ENCODE measurements around the gene ZNF19. TPM values are rescaled to one million over a fixed set of nuclear protein-coding genes. Genes with fewer than 3 reads are reported as not detected.
A peak's percentile ranks its signal among the peaks of the same experiment; 100 is the strongest.

The ZNF19 gene
- total RNA-seq, 1 donor from 2014 or later: 1.0 TPM

- Histone ChIP-seq H3K27me3 (ENCODE audit: control insufficient read depth in 3 of 3, insufficient read depth in 3 of 3, low read length in 3 of 3) (no peaks in the 10 kb centered on the region), H3K36me3 (ENCODE audit: control insufficient read depth in 3 of 3, insufficient read depth in 3 of 3, low read length in 3 of 3) (peaks cover 82 to 88% (median 87%) of the 10 kb centered on the region in 3 donors), H3K27ac (ENCODE audit: low read depth, low read length) (no peak overlapping the region), H3K9ac (ENCODE audit: low read depth in 1 of 3, low read length in 3 of 3) (no peak overlapping the region), H3K9me3 (ENCODE audit: control insufficient read depth in 3 of 3, low read length in 3 of 3) (peaks cover 29 to 55% (median 30%) of the 10 kb centered on the region in 3 donors), H3K4me3 (ENCODE audit: low read length in 3 of 3) (no peak overlapping the region), H3K4me1 (ENCODE audit: control insufficient read depth in 3 of 3, insufficient read depth in 3 of 3, low read length in 3 of 3) (no peaks in the 10 kb centered on the region)
Measured at GRCh38 chr16:71453036-71453435, 36.1 kb downstream of the ZNF19 start.

GRCh38 chr16:71449020-71449419 lies 40.1 kb downstream of the ZNF19 start:
- Histone ChIP-seq H3K4me3 (ENCODE audit: low read length in 3 of 3) (peak overlapping the region; percentile 25 to 56 (median 34)), H3K27ac (ENCODE audit: low read depth, low read length) (no peak overlapping the region), H3K27me3 (ENCODE audit: control insufficient read depth in 3 of 3, insufficient read depth in 3 of 3, low read length in 3 of 3) (no peaks in the 10 kb centered on the region), H3K9me3 (ENCODE audit: control insufficient read depth in 3 of 3, low read length in 3 of 3) (peaks cover 45 to 64% (median 53%) of the 10 kb centered on the region in 3 donors), H3K9ac (ENCODE audit: low read depth in 1 of 3, low read length in 3 of 3) (no peak overlapping the region), H3K36me3 (ENCODE audit: control insufficient read depth in 3 of 3, insufficient read depth in 3 of 3, low read length in 3 of 3) (peaks cover 61 to 66% (median 64%) of the 10 kb centered on the region in 3 donors), H3K4me1 (ENCODE audit: control insufficient read depth in 3 of 3, insufficient read depth in 3 of 3, low read length in 3 of 3) (no peaks in the 10 kb centered on the region)

- Histone ChIP-seq H3K36me3 (ENCODE audit: control insufficient read depth in 3 of 3, insufficient read depth in 3 of 3, low read length in 3 of 3) (peaks cover 54 to 59% (median 57%) of the 10 kb centered on the region in 3 donors), H3K9ac (ENCODE audit: low read depth in 1 of 3, low read length in 3 of 3) (no peak overlapping the region), H3K27ac (ENCODE audit: low read depth, low read length) (no peak overlapping the region), H3K4me1 (ENCODE audit: control insufficient read depth in 3 of 3, insufficient read depth in 3 of 3, low read length in 3 of 3) (no peaks in the 10 kb centered on the region), H3K4me3 (ENCODE audit: low read length in 3 of 3) (peak overlapping the region; percentile 25 to 56 (median 34)), H3K9me3 (ENCODE audit: control insufficient read depth in 3 of 3, low read length in 3 of 3) (peaks cover 49 to 60% (median 58%) of the 10 kb centered on the region in 3 donors), H3K27me3 (ENCODE audit: control insufficient read depth in 3 of 3, insufficient read depth in 3 of 3, low read length in 3 of 3) (no peaks in the 10 kb centered on the region)
Measured at GRCh38 chr16:71448274-71448866, 40.8 kb downstream of the ZNF19 start.

- H3K27ac ChIP-seq (ENCODE audit: low read depth, low read length): no peak overlapping the region
- no peak overlapping the region for H3K9ac ChIP-seq (ENCODE audit: low read depth in 1 of 3, low read length in 3 of 3)
- peaks cover 0 to 4% (median 0%) of the 10 kb centered on the region in 3 donors for H3K27me3 ChIP-seq (ENCODE audit: control insufficient read depth in 3 of 3, insufficient read depth in 3 of 3, low read length in 3 of 3)
- no peaks in the 10 kb centered on the region for H3K4me1 ChIP-seq (ENCODE audit: control insufficient read depth in 3 of 3, insufficient read depth in 3 of 3, low read length in 3 of 3)
- peaks cover 11 to 13% (median 13%) of the 10 kb centered on the region in 3 donors for H3K36me3 ChIP-seq (ENCODE audit: control insufficient read depth in 3 of 3, insufficient read depth in 3 of 3, low read length in 3 of 3)
- H3K4me3 ChIP-seq (ENCODE audit: low read length in 3 of 3): no peak overlapping the region
- peaks cover 18 to 45% (median 36%) of the 10 kb centered on the region in 3 donors for H3K9me3 ChIP-seq (ENCODE audit: control insufficient read depth in 3 of 3, low read length in 3 of 3)
Measured at GRCh38 chr16:71443714-71444113, 45.4 kb downstream of the ZNF19 start.

DNA sequence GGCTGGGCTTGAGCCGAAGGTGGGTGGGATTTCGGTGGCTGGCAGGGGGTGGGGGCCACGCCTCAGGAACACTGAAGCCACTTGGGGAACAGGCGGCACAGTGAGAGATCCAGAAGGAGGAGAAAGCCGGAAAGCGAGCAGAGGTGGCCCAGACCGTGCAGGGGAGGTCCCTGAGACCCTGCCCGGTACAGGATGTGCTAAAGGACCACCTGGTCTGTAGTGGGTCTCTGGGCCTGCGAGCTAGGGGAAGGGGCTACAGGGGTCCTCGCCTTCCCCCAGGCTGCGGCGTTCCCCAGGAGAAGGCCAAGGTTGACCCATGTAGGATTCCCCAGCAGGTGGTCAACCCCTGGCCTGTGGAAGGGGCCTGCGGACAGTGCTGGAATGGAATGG lies 47.1 kb downstream of the ZNF19 start, which contains the start of gene TLE7:
Gene TLE7 (minus strand): TSS at position 4 of the 390 bp plus-strand sequence. CDS start 8,730 bp downstream, outside the sequence.
- no peak within 1 kb of the TSS for H3K4me3 ChIP-seq (ENCODE audit: low read length in 3 of 3)
- peaks cover 0 to 2% (median under 1%) of the 10 kb centered on the region in 3 donors for H3K36me3 ChIP-seq (ENCODE audit: control insufficient read depth in 3 of 3, insufficient read depth in 3 of 3, low read length in 3 of 3)
- peaks cover 7 to 35% (median 24%) of the 10 kb centered on the region in 3 donors for H3K9me3 ChIP-seq (ENCODE audit: control insufficient read depth in 3 of 3, low read length in 3 of 3)
- H3K27me3 ChIP-seq (ENCODE audit: control insufficient read depth in 3 of 3, insufficient read depth in 3 of 3, low read length in 3 of 3): peaks cover 0 to 9% (median 0%) of the 10 kb centered on the region in 3 donors
- H3K4me1 ChIP-seq (ENCODE audit: control insufficient read depth in 3 of 3, insufficient read depth in 3 of 3, low read length in 3 of 3): no peaks in the 10 kb centered on the region
- no peak within 1 kb of the TSS for H3K9ac ChIP-seq (ENCODE audit: low read depth in 1 of 3, low read length in 3 of 3)
- H3K27ac ChIP-seq (ENCODE audit: low read depth, low read length): no peak within 1 kb of the TSS

DNA sequence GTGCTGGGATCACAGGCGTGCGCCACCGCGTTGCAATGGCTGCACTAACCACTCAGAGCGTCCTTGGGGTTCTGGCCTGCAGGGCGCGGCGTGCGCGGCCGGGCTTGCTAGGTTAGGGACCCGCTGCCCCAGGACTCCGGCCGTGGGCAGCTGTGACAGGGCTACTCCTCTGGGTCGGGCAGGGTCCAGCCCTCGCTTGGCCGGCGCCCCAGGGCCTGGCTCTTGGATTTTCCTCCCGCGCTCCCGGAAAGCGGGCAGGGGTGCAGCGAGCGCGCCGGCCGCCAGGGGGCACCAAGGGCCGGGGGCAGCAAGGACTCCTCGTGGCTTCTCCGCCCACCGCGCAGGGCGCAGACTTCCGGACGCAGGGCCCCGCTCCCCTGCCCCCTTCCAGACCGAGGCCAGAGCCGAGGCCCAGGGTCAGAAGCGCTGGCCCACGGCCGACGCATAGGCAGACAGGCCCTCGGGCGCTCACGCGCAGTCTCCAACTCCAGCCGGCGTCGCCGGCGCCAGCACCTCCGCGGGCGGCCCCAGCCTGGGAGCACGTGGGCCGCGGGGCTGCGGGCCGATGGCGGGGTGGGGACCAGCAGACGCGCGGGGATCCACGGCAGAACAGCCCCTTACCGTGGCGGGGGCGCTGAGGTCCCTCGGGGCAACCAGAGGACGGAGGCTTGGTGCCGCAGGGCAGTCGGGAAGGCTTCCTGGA lies 47.6 kb downstream of the ZNF19 start:
- H3K9ac ChIP-seq (ENCODE audit: low read depth in 1 of 3, low read length in 3 of 3): no peak overlapping the region
- no peak overlapping the region for H3K4me3 ChIP-seq (ENCODE audit: low read length in 3 of 3)
- no peaks in the 10 kb centered on the region for H3K36me3 ChIP-seq (ENCODE audit: control insufficient read depth in 3 of 3, insufficient read depth in 3 of 3, low read length in 3 of 3)
- peaks cover 7 to 31% (median 20%) of the 10 kb centered on the region in 3 donors for H3K9me3 ChIP-seq (ENCODE audit: control insufficient read depth in 3 of 3, low read length in 3 of 3)
- H3K27me3 ChIP-seq (ENCODE audit: control insufficient read depth in 3 of 3, insufficient read depth in 3 of 3, low read length in 3 of 3): peaks cover 0 to 9% (median 0%) of the 10 kb centered on the region in 3 donors
- no peaks in the 10 kb centered on the region for H3K4me1 ChIP-seq (ENCODE audit: control insufficient read depth in 3 of 3, insufficient read depth in 3 of 3, low read length in 3 of 3)
- no peak overlapping the region for H3K27ac ChIP-seq (ENCODE audit: low read depth, low read length)

DNA sequence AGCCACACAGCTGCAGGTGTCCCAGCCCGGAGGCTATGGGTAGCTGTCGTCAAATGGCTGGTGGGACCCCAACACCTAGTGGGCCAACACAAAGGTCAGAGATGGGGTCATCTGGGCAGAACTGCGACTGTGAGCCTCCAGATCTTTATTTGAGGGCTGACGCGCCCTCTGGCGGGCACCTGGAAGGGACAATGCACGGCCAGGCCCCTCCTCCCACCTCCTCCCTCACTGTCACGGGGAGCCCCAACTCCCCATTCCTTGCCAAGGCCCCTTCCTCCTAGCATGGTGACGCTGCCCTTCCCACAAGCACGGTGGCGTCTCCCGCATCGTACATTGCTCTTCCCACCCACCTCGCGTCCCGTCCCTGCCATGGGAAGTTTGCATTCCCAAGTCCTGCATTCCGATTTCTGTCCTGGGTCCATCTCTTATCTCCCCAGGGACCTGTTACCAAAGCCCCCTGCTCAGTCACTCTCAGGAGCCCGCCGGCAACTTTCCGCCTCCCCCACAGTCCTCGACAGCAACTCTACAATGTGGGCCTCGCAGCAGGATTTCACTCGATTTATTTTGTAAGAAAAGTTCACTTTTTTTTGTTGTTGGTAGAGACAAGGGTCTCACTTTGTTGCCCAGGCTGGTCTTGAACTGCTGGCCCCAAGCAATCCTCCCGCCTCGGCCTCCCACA lies 48.3 kb downstream of the ZNF19 start:
- Histone ChIP-seq H3K4me1 (ENCODE audit: control insufficient read depth in 3 of 3, insufficient read depth in 3 of 3, low read length in 3 of 3) (no peaks in the 10 kb centered on the region), H3K9ac (ENCODE audit: low read depth in 1 of 3, low read length in 3 of 3) (no peak overlapping the region), H3K27ac (ENCODE audit: low read depth, low read length) (no peak overlapping the region), H3K36me3 (ENCODE audit: control insufficient read depth in 3 of 3, insufficient read depth in 3 of 3, low read length in 3 of 3) (no peaks in the 10 kb centered on the region), H3K4me3 (ENCODE audit: low read length in 3 of 3) (no peak overlapping the region), H3K9me3 (ENCODE audit: control insufficient read depth in 3 of 3, low read length in 3 of 3) (peaks cover 3 to 26% (median 16%) of the 10 kb centered on the region in 3 donors), H3K27me3 (ENCODE audit: control insufficient read depth in 3 of 3, insufficient read depth in 3 of 3, low read length in 3 of 3) (peaks cover 0 to 9% (median 0%) of the 10 kb centered on the region in 3 donors)

DNA sequence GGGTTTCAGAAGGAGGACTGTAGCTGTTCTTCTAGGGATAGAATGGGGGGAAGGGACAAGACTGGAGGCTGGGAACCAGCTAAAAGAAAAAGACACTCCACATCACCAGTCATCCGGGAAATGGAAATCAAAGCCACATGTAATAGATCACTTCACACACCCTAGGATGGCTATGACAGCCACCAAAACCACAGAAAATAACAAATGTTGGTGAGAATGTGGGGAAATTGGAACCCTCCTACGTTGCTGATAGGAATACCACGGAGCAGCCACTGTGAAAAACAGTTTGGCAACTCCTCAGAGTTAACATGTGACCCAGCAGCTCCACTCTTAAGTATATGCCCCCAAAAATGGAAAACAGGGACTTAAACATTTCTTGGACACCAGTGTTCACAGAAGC lies 49.6 kb downstream of the ZNF19 start:
- Histone ChIP-seq H3K9ac (ENCODE audit: low read depth in 1 of 3, low read length in 3 of 3) (no peak overlapping the region), H3K9me3 (ENCODE audit: control insufficient read depth in 3 of 3, low read length in 3 of 3) (peaks cover 2 to 17% (median 14%) of the 10 kb centered on the region in 3 donors), H3K4me3 (ENCODE audit: low read length in 3 of 3) (no peak overlapping the region), H3K36me3 (ENCODE audit: control insufficient read depth in 3 of 3, insufficient read depth in 3 of 3, low read length in 3 of 3) (no peaks in the 10 kb centered on the region), H3K27ac (ENCODE audit: low read depth, low read length) (no peak overlapping the region), H3K4me1 (ENCODE audit: control insufficient read depth in 3 of 3, insufficient read depth in 3 of 3, low read length in 3 of 3) (no peaks in the 10 kb centered on the region), H3K27me3 (ENCODE audit: control insufficient read depth in 3 of 3, insufficient read depth in 3 of 3, low read length in 3 of 3) (peaks cover 0 to 9% (median 0%) of the 10 kb centered on the region in 3 donors)

- Histone ChIP-seq H3K27ac (ENCODE audit: low read depth, low read length) (no peak overlapping the region), H3K9ac (ENCODE audit: low read depth in 1 of 3, low read length in 3 of 3) (no peak overlapping the region), H3K4me1 (ENCODE audit: control insufficient read depth in 3 of 3, insufficient read depth in 3 of 3, low read length in 3 of 3) (no peaks in the 10 kb centered on the region), H3K36me3 (ENCODE audit: control insufficient read depth in 3 of 3, insufficient read depth in 3 of 3, low read length in 3 of 3) (no peaks in the 10 kb centered on the region), H3K4me3 (ENCODE audit: low read length in 3 of 3) (no peak overlapping the region), H3K27me3 (ENCODE audit: control insufficient read depth in 3 of 3, insufficient read depth in 3 of 3, low read length in 3 of 3) (peaks cover 0 to 14% (median 0%) of the 10 kb centered on the region in 3 donors), H3K9me3 (ENCODE audit: control insufficient read depth in 3 of 3, low read length in 3 of 3) (peaks cover 0 to 2% (median 0%) of the 10 kb centered on the region in 3 donors)
Measured at GRCh38 chr16:71436473-71436872, 52.7 kb downstream of the ZNF19 start.

Measured in skeletal muscle tissue (tissue), 4 donors.